Naive B cell (primary cell): ENCODE measurements around the gene BRMS1. TPM values are rescaled to one million over a fixed set of nuclear protein-coding genes. Genes with fewer than 3 reads are reported as not detected.
"Not testable (repeated sequence)": the region's sequence is repeated elsewhere in the genome, so short reads cannot be mapped to it uniquely, and the experiment has no call there.

Experiments
- ATAC-seq, 2 donors: fragments of 150-1000 bp; cut with Tn5 transposase; 2 replicates each; pipeline ENCODE4 v1.10.0; 2021; ENCODE audit warnings: low read depth in 2 of 2, mild to moderate bottlenecking in 2 of 2, moderate library complexity in 2 of 2
- DNase-seq: peaks from one replicate; pipeline ENCODE4 v3.0.0; 2022
- H3K27ac Mint-ChIP-seq, 6 donors: one replicate each; pipeline ENCODE4 v1.8.0; 2020 to 2022; ENCODE audit warnings: mild to moderate bottlenecking in 6 of 6, mixed read lengths in 6 of 6, moderate library complexity in 5 of 6, inconsistent platforms in 2 of 6
- H3K27me3 Mint-ChIP-seq, 3 donors: one replicate each; pipeline ENCODE4 v1.8.0; 2021 to 2022; ENCODE audit warnings: mixed read lengths in 3 of 3, mild to moderate bottlenecking in 1 of 3
- H3K36me3 Mint-ChIP-seq, 2 donors: one replicate each; pipeline ENCODE4 v1.8.0; 2020 to 2022; ENCODE audit warnings: mixed read lengths in 2 of 2, inconsistent platforms in 1 of 2, mild to moderate bottlenecking in 1 of 2
- H3K4me1 Mint-ChIP-seq, 3 donors: one replicate each; pipeline ENCODE4 v1.8.0; 2020 to 2022; ENCODE audit warnings: mixed read lengths in 3 of 3, inconsistent platforms in 1 of 3, mild to moderate bottlenecking in 1 of 3, moderate library complexity in 1 of 3
- H3K4me3 Mint-ChIP-seq, 8 donors: one replicate each; pipeline ENCODE4 v1.8.0; 2020 to 2022; ENCODE audit warnings: mild to moderate bottlenecking in 8 of 8, mixed read lengths in 8 of 8, moderate library complexity in 8 of 8, inconsistent platforms in 2 of 8
- H3K9me3 Mint-ChIP-seq, 7 donors: one replicate each; pipeline ENCODE4 v1.8.0; 2020 to 2022; ENCODE audit warnings: mixed read lengths in 7 of 7, mild to moderate bottlenecking in 5 of 7, inconsistent platforms in 2 of 7, moderate library complexity in 1 of 7
- polyA plus RNA-seq, 6 donors: library from polyadenylated mRNA; unstranded; fragments of 300-500 nt; fragmentation: Illumina TruSeq; gene quantifications; one replicate each; pipeline ENCODE4 v1.2.3, GENCODE V29; 2021; ENCODE audit warnings: low read depth in 6 of 6

Gene BRMS1
- polyA plus RNA-seq, 6 donors from 2014 or later = 56.2 to 81.6 (median 73.0) TPM

GRCh38 chr11:66330931-66331330 is 14.0 kb downstream of the BRMS1 start:
- Mint-ChIP-seq H3K27ac (peak overlapping the region in 1 of 6 donors; percentile 49), H3K36me3 (no peaks in the 10 kb centered on the region), H3K4me1 (peaks cover 17 to 24% (median 21%) of the 10 kb centered on the region in 3 donors), H3K9me3 (no peaks in the 10 kb centered on the region), H3K27me3 (peaks cover 0 to 16% (median 14%) of the 10 kb centered on the region in 3 donors), H3K4me3 (no peak overlapping the region)
- DNase-seq (no peak), ATAC-seq (no peak)

GRCh38 chr11:66329165-66329673 is 15.7 kb downstream of the BRMS1 start:
- Mint-ChIP-seq H3K27me3 (peaks cover 0 to 8% (median 7%) of the 10 kb centered on the region in 3 donors), H3K27ac (peak overlapping the region in 1 of 6 donors; percentile 29), H3K4me1 (peaks cover 19 to 22% (median 21%) of the 10 kb centered on the region in 3 donors), H3K36me3 (no peaks in the 10 kb centered on the region), H3K4me3 (peak overlapping the region in 2 of 8 donors; percentile 8 to 47), H3K9me3 (no peaks in the 10 kb centered on the region)
- DNase-seq (no peak), ATAC-seq (no peak)

- Mint-ChIP-seq H3K9me3 (no peaks in the 10 kb centered on the region), H3K4me3 (peak overlapping the region in 3 of 8 donors; percentile 22 to 71 (median 35)), H3K27me3 (peaks cover 0 to 8% (median 7%) of the 10 kb centered on the region in 3 donors), H3K4me1 (peaks cover 21 to 25% (median 22%) of the 10 kb centered on the region in 3 donors), H3K27ac (peak overlapping the region in 1 of 6 donors; percentile 76), H3K36me3 (no peaks in the 10 kb centered on the region)
- ATAC-seq (peak; percentile 99), DNase-seq (peak; percentile 76)
Measured at GRCh38 chr11:66328302-66329144, 16.4 kb downstream of the BRMS1 start.

DNA sequence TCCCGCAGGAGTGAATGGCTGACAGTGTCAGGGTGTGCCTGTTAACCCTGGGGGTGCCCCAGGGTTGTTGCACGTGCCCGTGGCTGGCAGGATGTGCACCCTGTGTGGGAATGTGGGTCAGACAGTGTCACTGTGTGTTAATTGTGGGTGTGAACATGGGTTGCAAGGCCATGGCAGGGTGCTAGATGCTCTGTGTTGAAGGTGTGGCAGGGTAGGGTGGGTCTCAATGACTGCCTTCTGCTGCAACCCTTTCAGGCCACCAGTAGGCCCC is 16.9 kb downstream of the BRMS1 start:
- ATAC-seq (no peak), DNase-seq (no peak)
- no peak overlapping the region for H3K4me3 Mint-ChIP-seq
- peaks cover 0 to 8% (median 7%) of the 10 kb centered on the region in 3 donors for H3K27me3 Mint-ChIP-seq
- no peak overlapping the region for H3K27ac Mint-ChIP-seq
- H3K36me3 Mint-ChIP-seq = no peaks in the 10 kb centered on the region
- H3K4me1 Mint-ChIP-seq = peaks cover 21 to 31% (median 22%) of the 10 kb centered on the region in 3 donors
- no peaks in the 10 kb centered on the region for H3K9me3 Mint-ChIP-seq

- ATAC-seq = no peak
- DNase-seq = no peak
- Mint-ChIP-seq H3K9me3 (no peaks in the 10 kb centered on the region), H3K36me3 (no peaks in the 10 kb centered on the region), H3K4me3 (peak overlapping the region in 2 of 8 donors; percentile 66 to 81), H3K27me3 (peaks cover 0 to 10% (median 8%) of the 10 kb centered on the region in 3 donors), H3K4me1 (peaks cover 21 to 34% (median 22%) of the 10 kb centered on the region in 3 donors), H3K27ac (no peak overlapping the region)
Measured at GRCh38 chr11:66327171-66328030, 17.5 kb downstream of the BRMS1 start.

DNA sequence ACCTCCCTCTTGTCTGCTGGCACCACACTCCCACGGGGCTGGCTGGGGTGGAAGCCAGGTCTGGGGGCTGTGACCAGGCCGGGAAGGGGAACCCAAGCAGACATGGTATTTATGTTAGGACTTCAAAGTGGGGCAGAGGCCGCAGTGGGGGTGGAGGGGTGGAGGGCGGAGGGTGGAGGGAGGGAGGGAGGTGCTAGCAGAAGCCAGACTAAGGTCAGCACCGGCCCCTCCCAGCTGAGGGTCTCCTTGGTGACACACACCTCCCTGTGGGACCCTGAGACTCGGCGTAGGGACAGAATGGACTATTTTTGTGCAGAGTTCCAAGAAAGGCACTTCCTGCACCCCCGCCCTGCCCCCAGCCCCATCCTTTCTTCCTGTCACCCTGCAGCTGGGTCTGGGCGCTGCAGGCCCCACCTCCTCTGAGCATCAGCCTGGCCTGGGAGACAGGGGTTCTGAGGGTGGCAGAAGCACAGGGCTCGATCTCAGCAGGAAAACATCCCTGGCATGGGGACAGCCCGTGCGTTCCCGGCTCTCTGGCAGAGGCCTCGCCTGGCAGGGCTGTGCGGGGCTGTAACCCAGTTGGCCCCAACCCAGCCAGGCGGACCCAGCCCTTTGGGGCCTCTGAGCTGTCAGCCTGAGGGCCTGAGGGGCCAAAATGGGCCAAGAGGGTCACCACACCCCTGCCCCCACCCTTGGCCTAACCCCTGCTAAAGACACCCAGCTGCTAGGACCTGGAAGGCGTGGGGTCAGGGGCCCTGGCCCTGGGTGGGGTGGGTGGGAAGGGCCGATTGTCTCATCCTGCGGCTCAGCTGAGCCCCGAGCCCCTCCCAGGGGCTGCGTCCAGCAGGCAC is 18.4 kb downstream of the BRMS1 start:
- Mint-ChIP-seq H3K9me3 (no peaks in the 10 kb centered on the region), H3K4me1 (peaks cover 21 to 35% (median 22%) of the 10 kb centered on the region in 3 donors), H3K27me3 (peaks cover 0 to 12% (median 8%) of the 10 kb centered on the region in 3 donors), H3K4me3 (no peak overlapping the region), H3K27ac (no peak overlapping the region), H3K36me3 (no peaks in the 10 kb centered on the region)
- no peak for DNase-seq
- no peak for ATAC-seq

- peak overlapping the region in 1 of 6 donors; percentile 79 for H3K27ac Mint-ChIP-seq
- peaks cover 0 to 12% (median 8%) of the 10 kb centered on the region in 3 donors for H3K27me3 Mint-ChIP-seq
- H3K36me3 Mint-ChIP-seq = no peaks in the 10 kb centered on the region
- DNase-seq (no peak), ATAC-seq (no peak)
- H3K9me3 Mint-ChIP-seq = peaks cover 0 to 1% (median 0%) of the 10 kb centered on the region in 7 donors
- H3K4me3 Mint-ChIP-seq = no peak overlapping the region
- peaks cover 21 to 35% (median 22%) of the 10 kb centered on the region in 3 donors for H3K4me1 Mint-ChIP-seq
Measured at GRCh38 chr11:66325263-66325671, 19.6 kb downstream of the BRMS1 start.

DNA sequence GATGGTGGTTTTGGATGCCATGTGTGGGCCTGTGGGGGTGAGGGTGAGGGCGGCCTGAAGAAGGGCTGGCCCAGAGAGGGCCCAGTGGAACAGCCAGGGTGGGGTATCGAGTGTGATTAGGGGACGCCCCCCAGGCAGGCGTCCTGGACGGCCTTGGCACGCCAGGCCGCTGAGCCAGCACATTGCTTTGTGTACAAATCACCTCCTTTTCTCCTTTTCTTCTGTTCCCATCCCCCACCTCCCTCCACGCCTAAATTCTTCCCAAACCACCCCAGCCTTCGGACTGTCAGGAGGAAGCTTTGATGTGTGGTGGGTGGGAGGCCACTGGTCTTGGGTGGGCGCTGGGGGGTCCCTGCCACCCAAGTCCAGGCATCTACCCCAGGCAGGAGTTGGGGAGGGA is 20.2 kb downstream of the BRMS1 start:
- DNase-seq (no peak), ATAC-seq (no peak)
- H3K4me3 Mint-ChIP-seq = peak overlapping the region in 1 of 8 donors; percentile 57
- peaks cover 0 to 5% (median 0%) of the 10 kb centered on the region in 7 donors for H3K9me3 Mint-ChIP-seq
- no peaks in the 10 kb centered on the region for H3K36me3 Mint-ChIP-seq
- H3K27me3 Mint-ChIP-seq = peaks cover 0 to 12% (median 8%) of the 10 kb centered on the region in 3 donors
- H3K4me1 Mint-ChIP-seq = peaks cover 21 to 35% (median 26%) of the 10 kb centered on the region in 3 donors
- peak overlapping the region in 1 of 6 donors; percentile 89 for H3K27ac Mint-ChIP-seq

GRCh38 chr11:66323684-66324083 is 21.2 kb downstream of the BRMS1 start:
- Mint-ChIP-seq H3K9me3 (peaks cover 0 to 5% (median 0%) of the 10 kb centered on the region in 7 donors), H3K4me1 (peaks cover 29 to 42% (median 35%) of the 10 kb centered on the region in 3 donors), H3K4me3 (no peak overlapping the region), H3K27ac (no peak overlapping the region), H3K36me3 (no peaks in the 10 kb centered on the region), H3K27me3 (peaks cover 0 to 12% (median 8%) of the 10 kb centered on the region in 3 donors)
- ATAC-seq (no peak), DNase-seq (no peak)

- Mint-ChIP-seq H3K36me3 (no peaks in the 10 kb centered on the region), H3K4me3 (no peak overlapping the region), H3K4me1 (peaks cover 31 to 44% (median 35%) of the 10 kb centered on the region in 3 donors), H3K27me3 (peaks cover 0 to 12% (median 8%) of the 10 kb centered on the region in 3 donors), H3K27ac (no peak overlapping the region), H3K9me3 (peaks cover 0 to 5% (median 0%) of the 10 kb centered on the region in 7 donors)
- ATAC-seq (no peak), DNase-seq (no peak)
Measured at GRCh38 chr11:66322732-66323427, 22.0 kb downstream of the BRMS1 start.

- ATAC-seq (no peak), DNase-seq (no peak)
- H3K4me1 Mint-ChIP-seq = peaks cover 33 to 43% (median 35%) of the 10 kb centered on the region in 3 donors
- no peaks in the 10 kb centered on the region for H3K36me3 Mint-ChIP-seq
- H3K27me3 Mint-ChIP-seq = peaks cover 0 to 5% (median 0%) of the 10 kb centered on the region in 3 donors
- peaks cover 0 to 5% (median 0%) of the 10 kb centered on the region in 7 donors for H3K9me3 Mint-ChIP-seq
- no peak overlapping the region for H3K4me3 Mint-ChIP-seq
- H3K27ac Mint-ChIP-seq = no peak overlapping the region
Measured at GRCh38 chr11:66321606-66322005, 23.3 kb downstream of the BRMS1 start.

DNA sequence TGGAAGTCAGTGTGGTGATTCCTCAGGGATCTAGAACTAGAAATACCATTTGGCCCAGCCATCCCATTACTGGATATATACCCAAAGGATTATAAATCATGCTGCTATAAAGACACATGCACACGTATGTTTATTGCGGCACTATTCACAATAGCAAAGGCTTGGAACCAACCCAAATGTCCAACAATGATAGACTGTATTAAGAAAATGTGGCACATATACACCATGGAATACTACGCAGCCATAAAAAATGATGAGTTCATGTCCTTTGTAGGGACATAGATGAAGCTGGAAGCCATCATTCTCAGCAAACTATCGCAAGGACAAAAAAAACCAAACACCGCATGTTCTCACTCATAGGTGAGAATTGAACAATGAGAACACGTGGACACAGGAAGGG is 24.2 kb downstream of the BRMS1 start:
- not testable (repeated sequence) for DNase-seq, H3K27me3 Mint-ChIP-seq, H3K27ac Mint-ChIP-seq, H3K36me3 Mint-ChIP-seq, ATAC-seq, H3K9me3 Mint-ChIP-seq, H3K4me3 Mint-ChIP-seq
- H3K4me1 Mint-ChIP-seq = peaks cover 31 to 39% (median 36%) of the 10 kb centered on the region in 3 donors
